ENCODE data around the gene LIN9. TPM values are rescaled to one million over a fixed set of nuclear protein-coding genes. Genes with fewer than 3 reads are reported as not detected.

The LIN9 gene
- total RNA-seq, 2 donors from 2014 or later, result 3.5 to 7.1 TPM

GRCh38 chr1:226309398-226310244, 657 bp upstream of the LIN9 start:
- H3K9me3 ChIP-seq, result no peaks in the 10 kb centered on the region
- intact Hi-C loops (cut with DNase I), result loop anchor here (5.0 kb wide), 1 partner anchor 52 kb away; no protein-coding TSS in a partner anchor
- H3K36me3 ChIP-seq, result no peaks in the 10 kb centered on the region
- H3K9ac ChIP-seq (ENCODE audit: low read depth in 2 of 2, low read length in 2 of 2), result peak overlapping the region; percentile 64 to 85
- H3K4me3 ChIP-seq, result peak overlapping the region; percentile 64
- peak overlapping the region; percentile 39 for H3K27ac ChIP-seq
- TF ChIP-seq CTCF (IDR thresholded peaks at IDR 0.05), result no peak
- no peaks in the 10 kb centered on the region for H3K27me3 ChIP-seq
- DNase-seq, result peak; percentile 35
- H3K4me1 ChIP-seq, result peaks cover 8% of the 10 kb centered on the region

GRCh38 chr1:226308166-226308722, 720 bp downstream of the LIN9 start:
- Histone ChIP-seq H3K4me3 (peak overlapping the region; percentile 64), H3K27ac (no peak overlapping the region), H3K9ac (ENCODE audit: low read depth in 2 of 2, low read length in 2 of 2) (peak overlapping the region; percentile 76 to 87), H3K9me3 (no peaks in the 10 kb centered on the region), H3K36me3 (no peaks in the 10 kb centered on the region), H3K4me1 (peaks cover 8% of the 10 kb centered on the region), H3K27me3 (no peaks in the 10 kb centered on the region)
- DNase-seq, result peak; percentile 61
- intact Hi-C loops (cut with DNase I), result no loop called here
- no peak for TF ChIP-seq CTCF (IDR thresholded peaks at IDR 0.05)

- Histone ChIP-seq H3K27ac (no peak overlapping the region), H3K36me3 (no peaks in the 10 kb centered on the region), H3K9me3 (no peaks in the 10 kb centered on the region), H3K4me1 (peaks cover 8% of the 10 kb centered on the region), H3K27me3 (no peaks in the 10 kb centered on the region), H3K4me3 (no peak overlapping the region), H3K9ac (ENCODE audit: low read depth in 2 of 2, low read length in 2 of 2) (no peak overlapping the region)
- TF ChIP-seq CTCF (IDR thresholded peaks at IDR 0.05), result no peak
- intact Hi-C loops (cut with DNase I), result no loop called here
- no peak for DNase-seq
Observed at GRCh38 chr1:226306425-226306824, 2.5 kb downstream of the LIN9 start.

- Histone ChIP-seq H3K27ac (no peak overlapping the region), H3K9ac (ENCODE audit: low read depth in 2 of 2, low read length in 2 of 2) (no peak overlapping the region), H3K27me3 (no peaks in the 10 kb centered on the region), H3K4me3 (no peak overlapping the region), H3K36me3 (no peaks in the 10 kb centered on the region), H3K9me3 (no peaks in the 10 kb centered on the region), H3K4me1 (peaks cover 5% of the 10 kb centered on the region)
- TF ChIP-seq CTCF (IDR thresholded peaks at IDR 0.05), result no peak
- no peak for DNase-seq
- intact Hi-C loops (cut with DNase I), result no loop called here
Observed at GRCh38 chr1:226305184-226305583, 3.8 kb downstream of the LIN9 start.

GRCh38 chr1:226304291-226304955, 4.5 kb downstream of the LIN9 start:
- H3K4me1 ChIP-seq, result peaks cover 5% of the 10 kb centered on the region
- no peaks in the 10 kb centered on the region for H3K27me3 ChIP-seq
- intact Hi-C loops (cut with DNase I), result no loop called here
- H3K36me3 ChIP-seq, result no peaks in the 10 kb centered on the region
- no peak for DNase-seq
- no peak overlapping the region for H3K9ac ChIP-seq (ENCODE audit: low read depth in 2 of 2, low read length in 2 of 2)
- H3K27ac ChIP-seq, result no peak overlapping the region
- TF ChIP-seq CTCF (IDR thresholded peaks at IDR 0.05), result no peak
- H3K9me3 ChIP-seq, result no peaks in the 10 kb centered on the region
- no peak overlapping the region for H3K4me3 ChIP-seq
